ENCODE results near the gene TGFBI.

TGFBI gene

GRCh38 chr5:136098176-136098575 lies 69.4 kb downstream of the TGFBI start:
- DNase-seq: no peak

GRCh38 chr5:136099870-136100269 lies 71.1 kb downstream of the TGFBI start:
- no peak for DNase-seq

- no peak for DNase-seq
These were observed 73.1 kb downstream of the TGFBI start for GRCh38 chr5:136101884-136102283.

GRCh38 chr5:136103118-136103517 lies 74.3 kb downstream of the TGFBI start:
- DNase-seq: no peak

GRCh38 chr5:136104306-136104965 lies 75.6 kb downstream of the TGFBI start:
- no peak for DNase-seq

GRCh38 chr5:136106351-136107031 lies 77.7 kb downstream of the TGFBI start:
- DNase-seq: no peak

GRCh38 chr5:136108180-136108611 lies 79.4 kb downstream of the TGFBI start:
- DNase-seq: no peak

GRCh38 chr5:136108766-136109165 lies 80.0 kb downstream of the TGFBI start:
- no peak for DNase-seq

GRCh38 chr5:136109453-136110135 lies 80.8 kb downstream of the TGFBI start:
- DNase-seq: no peak
